ENCODE measurements around the gene OLFM4.

DNA sequence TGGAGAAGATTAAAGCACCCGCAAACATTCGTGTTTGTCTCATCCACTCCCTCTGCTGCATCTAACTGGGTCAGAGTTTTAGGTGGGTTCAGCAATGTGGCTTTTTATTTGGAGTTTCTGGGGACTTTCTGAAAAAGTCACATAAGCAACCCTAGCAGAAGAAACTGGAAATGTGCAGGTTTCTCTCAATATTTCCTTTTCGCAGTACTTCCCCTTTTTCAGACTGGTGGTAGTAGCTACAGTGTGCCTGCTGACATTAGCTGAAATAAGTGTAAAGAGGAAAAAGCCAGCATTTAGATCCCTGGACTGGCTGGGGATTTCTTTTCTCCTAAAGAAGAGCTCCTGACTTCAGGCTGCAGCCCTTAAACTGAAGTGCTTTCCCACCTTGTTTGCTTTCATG is 15.9 kb upstream of the OLFM4 start:
- no peak for TF ChIP-seq EZH2 (IDR thresholded peaks at IDR 0.05; ENCODE audit: borderline replicate concordance, low read depth, low read length, severe bottlenecking)
- no peak for TF ChIP-seq CTCF (IDR thresholded peaks at IDR 0.05; ENCODE audit: borderline replicate concordance, extremely low read depth, low read length, poor library complexity, severe bottlenecking)
